Vagina (tissue), 2 donors: ENCODE measurements around the gene CYP4A11. TPM values are rescaled to one million over a fixed set of nuclear protein-coding genes. Genes with fewer than 3 reads are reported as not detected.
"Not testable (repeated sequence)": the region's sequence is repeated elsewhere in the genome, so short reads cannot be mapped to it uniquely, and the experiment has no call there.

Experiments
- DNase-seq, 2 donors: peaks; one replicate each; pipeline ENCODE4 v3.0.0-alpha.2; 2017; ENCODE audit errors: extremely low spot score in 2 of 2
- H3K27ac ChIP-seq: fragments of 200-600 bp; sonication (generic); one replicate; pipeline ENCODE4 v1.5.1; 2019
- H3K27me3 ChIP-seq: fragments of 200-600 bp; sonication (generic); one replicate; pipeline ENCODE4 v1.5.1; 2019
- H3K36me3 ChIP-seq, 2 donors: fragments of 200-600 bp; sonication (generic); one replicate each; pipeline ENCODE4 v1.5.1; 2017 to 2019
- H3K4me1 ChIP-seq: fragments of 200-600 bp; sonication (generic); one replicate; pipeline ENCODE4 v1.5.1; 2019
- H3K4me3 ChIP-seq, 2 donors: fragments of 200-600 bp; sonication (generic); 1 replicate in 1 of 2; 2 replicates in 1 of 2; pipeline ENCODE4 v1.5.1; 2016 to 2019
- H3K9me3 ChIP-seq: fragments of 200-600 bp; sonication (generic); one replicate; pipeline ENCODE4 v1.5.1; 2019
- CTCF ChIP-seq, 3 experiments: fragments of 450-650 bp in 2 of 3; fragments of 200-600 bp in 1 of 3; sonication (generic) in 1 of 3; IDR thresholded peaks; one replicate each; pipeline ENCODE4 v1.5.1; 2017 to 2019; ENCODE audit warnings: antibody characterized with exemption in 3 of 3, mild to moderate bottlenecking in 2 of 3, moderate library complexity in 2 of 3
- POLR2A ChIP-seq, 2 donors: fragments of 450-650 bp; IDR thresholded peaks; one replicate each; pipeline ENCODE4 v1.6.1; 2017; ENCODE audit warnings: antibody characterized with exemption in 2 of 2, mild to moderate bottlenecking in 2 of 2, moderate library complexity in 2 of 2
- POLR2AphosphoS5 ChIP-seq, 2 donors: sonication (generic); formaldehyde crosslinking; IDR thresholded peaks; one replicate each; pipeline ENCODE4 v1.9.0; 2017; ENCODE audit warnings: antibody characterized with exemption in 2 of 2, mild to moderate bottlenecking in 2 of 2, low read depth in 1 of 2; ENCODE audit not compliant: insufficient read depth in 1 of 2
- intact Hi-C: fragments of 100-400 bp; cut with DNase I; formaldehyde crosslinking; loops from one replicate; pipeline ENCODE4 v1.15.1; 2023
- total RNA-seq: library from RNA; depleted of rRNA; stranded (reverse); fragments of >200 nt; gene quantifications from one replicate; pipeline ENCODE4 v1.2.3, GENCODE V29; 2016

Gene CYP4A11
- total RNA-seq, 1 donor from 2014 or later = not detected

- DNase-seq = no peak
- intact Hi-C loops = no loop called here
- H3K27ac ChIP-seq = no peak overlapping the region
- no peaks in the 10 kb centered on the region for H3K36me3 ChIP-seq
- no peaks in the 10 kb centered on the region for H3K27me3 ChIP-seq
- TF ChIP-seq POLR2A (IDR thresholded peaks at IDR 0.05) (no peak), POLR2AphosphoS5 (IDR thresholded peaks at IDR 0.05; ENCODE audit: insufficient read depth in 1 of 2, low read depth in 1 of 2) (no peak), CTCF (IDR thresholded peaks at IDR 0.05) (no peak)
- no peak overlapping the region for H3K4me3 ChIP-seq
- no peaks in the 10 kb centered on the region for H3K4me1 ChIP-seq
- H3K9me3 ChIP-seq = no peaks in the 10 kb centered on the region
These were observed 19.9 kb upstream of the CYP4A11 start for GRCh38 chr1:46961066-46961758.

DNA sequence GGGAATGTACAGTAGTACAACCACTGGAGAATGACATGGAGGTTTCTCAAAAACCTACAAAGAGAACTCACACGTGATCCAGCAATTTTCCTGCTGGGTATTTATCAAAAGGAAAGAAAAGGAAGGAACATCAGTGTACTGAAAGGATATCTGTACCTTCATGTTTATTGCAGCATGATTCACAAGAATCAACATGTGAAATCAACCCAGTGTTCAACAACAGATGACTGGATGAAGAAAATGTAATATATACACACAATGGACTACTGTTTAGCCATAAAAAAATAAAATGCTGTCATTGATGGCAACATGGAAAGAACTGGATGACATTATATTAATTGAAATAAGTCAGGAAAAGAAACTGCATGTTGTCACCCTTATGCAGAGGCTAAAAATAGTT is 19.0 kb upstream of the CYP4A11 start:
- TF ChIP-seq POLR2AphosphoS5 (IDR thresholded peaks at IDR 0.05; ENCODE audit: insufficient read depth in 1 of 2, low read depth in 1 of 2) (no peak), CTCF (IDR thresholded peaks at IDR 0.05) (no peak), POLR2A (IDR thresholded peaks at IDR 0.05) (no peak)
- Histone ChIP-seq H3K27me3 (no peaks in the 10 kb centered on the region), H3K4me1 (no peaks in the 10 kb centered on the region), H3K4me3 (no peak overlapping the region), H3K36me3 (no peaks in the 10 kb centered on the region), H3K9me3 (no peaks in the 10 kb centered on the region), H3K27ac (no peak overlapping the region)
- intact Hi-C loops = no loop called here
- DNase-seq = no peak

- H3K9me3 ChIP-seq, H3K4me3 ChIP-seq, H3K36me3 ChIP-seq, intact Hi-C loops, H3K27me3 ChIP-seq, H3K4me1 ChIP-seq, H3K27ac ChIP-seq, DNase-seq: not testable (repeated sequence)
These were observed 13.8 kb upstream of the CYP4A11 start for GRCh38 chr1:46955116-46955515.

GRCh38 chr1:46953847-46954246 is 12.6 kb upstream of the CYP4A11 start:
- H3K4me1 ChIP-seq, H3K9me3 ChIP-seq, intact Hi-C loops, H3K36me3 ChIP-seq, DNase-seq, H3K27ac ChIP-seq, H3K27me3 ChIP-seq, H3K4me3 ChIP-seq: not testable (repeated sequence)

GRCh38 chr1:46949417-46949666 is 8.1 kb upstream of the CYP4A11 start:
- intact Hi-C loops, H3K4me3 ChIP-seq, H3K27me3 ChIP-seq, H3K9me3 ChIP-seq, DNase-seq, H3K4me1 ChIP-seq, H3K27ac ChIP-seq, H3K36me3 ChIP-seq: not testable (repeated sequence)

DNA sequence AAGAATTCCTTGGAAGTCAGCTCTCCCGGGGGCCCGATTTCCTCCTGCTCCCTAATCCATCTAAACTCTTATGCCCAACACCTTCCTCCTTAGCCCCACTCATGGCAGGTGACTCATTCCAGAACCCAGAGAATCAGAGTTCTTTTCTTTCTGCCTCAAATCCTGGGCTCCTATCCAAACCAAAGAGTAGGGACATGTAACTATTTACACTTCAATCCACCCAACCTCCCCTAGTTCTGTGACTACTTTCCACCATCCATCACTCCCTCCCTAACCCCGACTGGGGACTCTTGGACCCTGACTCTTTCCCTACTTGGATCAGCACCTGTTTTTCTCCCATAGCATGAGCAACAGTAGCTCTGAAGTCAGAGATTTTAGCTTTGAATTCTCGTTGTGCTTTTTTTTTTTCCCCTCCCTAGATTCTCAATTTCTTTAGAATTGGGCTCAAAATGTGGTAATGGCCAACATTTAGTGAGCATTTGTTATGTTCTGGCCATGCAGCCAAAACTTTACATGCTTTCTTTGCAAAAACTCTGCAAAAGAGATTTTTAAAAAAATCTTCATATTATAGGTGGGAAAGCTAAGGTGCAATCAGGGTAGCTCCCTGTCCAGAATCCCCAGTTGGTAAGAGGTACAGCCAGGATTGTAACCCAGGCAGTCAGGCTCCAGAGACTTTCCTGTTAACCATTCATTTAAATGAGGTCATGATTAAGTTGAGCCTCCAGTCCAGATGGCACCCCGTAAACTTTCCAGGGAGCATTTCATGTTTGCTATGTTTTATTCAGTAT is 7.5 kb upstream of the CYP4A11 start:
- TF ChIP-seq POLR2AphosphoS5 (IDR thresholded peaks at IDR 0.05; ENCODE audit: insufficient read depth in 1 of 2, low read depth in 1 of 2) (no peak), CTCF (IDR thresholded peaks at IDR 0.05) (no peak), POLR2A (IDR thresholded peaks at IDR 0.05) (no peak)
- no peaks in the 10 kb centered on the region for H3K9me3 ChIP-seq
- no peak overlapping the region for H3K4me3 ChIP-seq
- H3K36me3 ChIP-seq = no peaks in the 10 kb centered on the region
- no peaks in the 10 kb centered on the region for H3K4me1 ChIP-seq
- H3K27ac ChIP-seq = no peak overlapping the region
- DNase-seq = no peak
- no peaks in the 10 kb centered on the region for H3K27me3 ChIP-seq
- intact Hi-C loops = no loop called here

GRCh38 chr1:46947706-46948105 is 6.4 kb upstream of the CYP4A11 start:
- DNase-seq, H3K4me1 ChIP-seq, H3K9me3 ChIP-seq, H3K36me3 ChIP-seq, H3K27ac ChIP-seq, H3K4me3 ChIP-seq, intact Hi-C loops, H3K27me3 ChIP-seq: not testable (repeated sequence)
